ENCODE data around the gene FA2H. TPM values are rescaled to one million over a fixed set of nuclear protein-coding genes. Genes with fewer than 3 reads are reported as not detected.

Gene FA2H
- total RNA-seq, 1 experiment from 2014 or later: 0.06 TPM

DNA sequence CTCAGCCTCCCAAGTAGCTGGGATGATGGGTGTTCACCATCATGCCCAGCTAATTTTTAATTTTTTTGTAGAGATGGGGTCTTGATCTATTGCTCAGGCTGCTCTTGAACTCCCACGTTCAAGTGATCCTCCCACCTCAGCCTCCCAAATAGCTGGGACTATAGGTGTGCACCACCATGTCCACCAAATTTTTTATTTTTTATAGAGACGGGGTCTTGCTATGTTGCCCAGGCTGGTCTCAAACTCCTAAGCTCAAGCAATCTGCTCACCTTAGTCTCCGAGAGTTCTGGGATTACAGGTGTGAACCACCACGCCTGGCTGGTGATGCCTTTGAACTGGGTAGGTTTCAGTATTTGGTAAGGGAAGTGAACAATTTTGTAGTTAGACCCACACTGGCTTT lies 30.1 kb downstream of the FA2H start:
- DNase-seq (ENCODE audit: low read depth): no peak

DNA sequence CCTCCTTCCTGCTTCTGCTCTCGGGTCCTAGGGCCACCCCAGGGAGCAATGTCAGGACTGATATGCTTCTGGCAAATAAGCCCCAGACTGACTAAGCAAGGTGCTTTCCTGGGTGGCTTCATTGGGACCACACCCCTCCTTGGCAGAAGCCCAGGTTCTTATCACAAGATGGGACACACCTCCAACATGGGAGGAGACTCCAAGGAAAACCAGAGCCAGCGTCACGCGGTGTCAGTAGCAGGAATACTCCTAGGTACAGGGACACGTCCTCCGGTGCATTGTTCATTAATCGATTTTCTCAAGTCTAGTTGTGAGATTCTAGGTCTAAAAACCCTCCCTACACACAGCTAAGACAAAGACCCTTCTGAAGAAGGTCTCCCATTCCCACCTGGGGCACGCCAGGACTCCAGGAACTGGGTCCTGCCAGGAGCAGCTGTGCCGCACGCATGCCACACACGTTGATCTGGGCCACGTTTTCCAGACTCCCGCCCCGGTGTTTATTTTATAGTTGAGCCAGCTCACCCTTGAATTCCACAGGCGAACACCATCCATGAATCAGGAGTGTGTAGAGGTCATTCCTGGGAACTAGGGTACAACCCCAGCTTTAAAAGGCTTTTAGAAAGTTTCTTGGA lies 30.8 kb downstream of the FA2H start:
- peak; percentile 54 for DNase-seq (ENCODE audit: low read depth)

DNA sequence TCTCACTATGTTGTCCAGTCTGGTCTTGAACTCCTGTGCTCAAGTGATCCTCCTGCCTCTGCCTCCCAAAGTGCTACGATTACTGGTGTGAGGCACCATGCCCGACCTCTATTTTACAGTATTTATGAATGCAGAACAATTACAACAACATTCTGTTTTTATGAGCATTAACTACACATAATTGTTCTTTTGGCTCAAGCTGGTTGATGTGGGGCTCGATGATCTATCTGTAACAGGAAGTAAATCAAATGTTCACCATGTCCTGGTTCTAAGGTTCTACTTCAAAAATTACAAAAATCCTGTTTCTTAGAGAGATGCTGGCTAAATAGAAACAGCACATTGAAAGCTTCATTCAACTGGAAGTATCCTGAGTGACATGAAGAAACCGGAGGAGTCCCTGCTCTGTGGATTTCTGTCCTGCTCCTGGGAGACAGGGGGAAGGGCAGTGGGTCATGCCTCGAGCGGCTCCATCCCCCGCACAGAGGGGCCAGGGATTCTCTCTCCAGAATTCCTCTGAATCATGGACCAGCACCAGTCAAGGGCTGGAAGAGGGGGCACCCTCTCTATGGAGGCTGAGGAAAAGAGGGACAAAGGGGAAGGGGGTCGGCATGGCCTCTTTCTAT lies 31.5 kb downstream of the FA2H start:
- no peak for DNase-seq (ENCODE audit: low read depth)

DNA sequence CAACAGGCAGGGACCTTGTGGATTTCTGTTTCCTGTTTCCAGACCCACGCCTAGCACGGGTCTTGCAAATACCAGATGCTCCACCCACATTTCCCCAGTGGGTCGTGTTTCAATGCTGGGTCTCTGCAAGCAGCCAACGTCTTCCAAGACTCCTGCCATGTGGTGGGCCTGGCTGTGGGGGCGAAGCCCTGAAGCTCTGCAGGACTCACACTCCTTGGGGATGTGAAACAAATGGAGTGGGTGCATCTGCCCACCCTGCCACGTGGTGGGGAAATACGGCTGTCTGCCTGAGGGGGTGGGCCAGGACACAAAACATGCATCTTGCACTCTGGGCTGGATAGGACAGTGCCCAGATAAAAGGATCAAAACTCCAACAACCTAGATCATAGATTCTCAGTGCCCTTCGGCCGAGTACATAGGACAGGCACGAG lies 32.6 kb downstream of the FA2H start:
- no peak for DNase-seq (ENCODE audit: low read depth)

DNA sequence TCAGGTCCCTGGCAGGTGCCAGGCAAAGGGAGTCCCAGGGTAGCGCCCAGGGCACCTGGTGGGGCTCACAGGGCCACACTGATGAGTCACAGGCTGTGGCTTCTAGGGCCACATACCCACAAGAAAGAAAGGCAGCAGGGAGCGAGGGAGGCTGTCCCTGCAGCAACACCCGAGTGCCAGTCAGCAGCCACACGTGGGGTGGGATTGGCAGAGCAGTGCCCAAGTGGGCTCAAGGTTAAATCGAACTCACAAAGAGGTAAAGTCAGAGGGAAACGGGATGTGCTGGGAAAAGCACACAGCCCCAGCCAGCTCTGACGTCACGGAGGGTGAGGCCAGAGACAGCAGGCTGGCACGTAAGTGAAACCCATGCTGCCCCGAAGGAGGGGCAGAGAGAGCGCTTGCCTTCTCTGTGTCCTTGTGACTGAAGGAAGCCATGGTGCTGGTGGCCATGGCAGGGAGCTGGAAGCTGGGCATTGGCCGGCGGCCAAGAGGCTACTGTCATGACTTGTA lies 33.8 kb downstream of the FA2H start:
- peak; percentile 37 for DNase-seq (ENCODE audit: low read depth)

DNA sequence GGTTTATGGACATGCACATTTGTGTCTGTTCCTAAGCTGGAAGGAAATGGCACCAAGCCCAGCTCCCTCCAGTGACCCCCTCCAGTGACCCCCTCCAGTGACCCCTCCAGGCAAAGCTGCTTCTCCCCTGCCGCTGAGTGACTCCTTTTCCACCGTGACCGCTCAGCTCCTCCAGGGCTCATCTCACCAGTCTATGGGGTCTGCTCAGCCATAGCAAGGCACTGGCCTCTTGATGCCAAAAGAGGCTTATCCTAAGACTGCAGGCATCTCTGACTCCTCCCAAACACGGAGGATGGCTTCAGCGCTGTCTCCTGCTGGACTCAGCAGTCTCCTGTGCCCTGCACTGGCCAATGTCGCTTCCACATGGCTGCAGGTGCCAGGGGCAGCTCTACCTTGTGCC lies 35.3 kb downstream of the FA2H start:
- DNase-seq (ENCODE audit: low read depth): no peak

DNA sequence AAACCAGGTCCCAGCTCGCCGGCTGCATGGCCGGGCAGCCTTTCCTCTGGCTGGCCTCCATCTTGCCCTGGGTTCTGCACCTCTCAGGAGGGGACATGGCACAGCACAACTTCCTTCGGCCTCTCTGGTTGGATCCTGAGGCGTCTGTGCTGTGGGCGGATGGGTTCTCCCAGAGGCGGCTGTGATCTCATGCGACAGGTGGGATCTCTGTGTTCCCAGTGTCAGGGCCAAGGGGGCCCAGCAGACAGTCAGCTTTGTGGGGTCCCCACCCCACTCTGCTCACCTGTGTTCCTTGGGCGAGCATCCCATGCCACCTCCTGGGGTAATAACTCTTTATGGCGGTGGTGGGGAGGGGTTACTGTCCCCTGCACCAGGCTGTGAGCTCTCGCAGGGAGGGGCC lies 35.8 kb downstream of the FA2H start:
- DNase-seq (ENCODE audit: low read depth): no peak

DNA sequence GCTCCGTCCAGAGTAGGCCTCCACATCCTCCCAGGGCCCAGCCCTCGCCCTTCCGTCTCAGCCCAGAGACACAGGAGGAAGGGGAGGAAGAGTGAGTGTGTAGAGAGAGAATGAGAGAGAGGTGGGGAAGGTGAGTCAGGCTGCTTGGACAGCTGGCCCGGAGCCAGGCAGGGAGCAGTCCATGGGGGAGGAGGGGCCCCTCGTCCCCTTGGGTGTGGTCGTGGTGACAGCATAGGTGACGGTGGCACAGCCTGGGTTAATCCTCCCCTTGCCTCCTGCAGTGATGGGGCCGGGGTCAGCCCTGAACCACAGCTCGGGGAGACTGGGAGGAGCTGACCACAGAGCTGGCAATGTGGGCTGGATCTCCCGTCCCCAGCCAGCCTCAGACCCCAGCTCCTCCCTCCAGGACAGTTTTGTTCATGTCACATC lies 36.5 kb downstream of the FA2H start:
- no peak for DNase-seq (ENCODE audit: low read depth)

DNA sequence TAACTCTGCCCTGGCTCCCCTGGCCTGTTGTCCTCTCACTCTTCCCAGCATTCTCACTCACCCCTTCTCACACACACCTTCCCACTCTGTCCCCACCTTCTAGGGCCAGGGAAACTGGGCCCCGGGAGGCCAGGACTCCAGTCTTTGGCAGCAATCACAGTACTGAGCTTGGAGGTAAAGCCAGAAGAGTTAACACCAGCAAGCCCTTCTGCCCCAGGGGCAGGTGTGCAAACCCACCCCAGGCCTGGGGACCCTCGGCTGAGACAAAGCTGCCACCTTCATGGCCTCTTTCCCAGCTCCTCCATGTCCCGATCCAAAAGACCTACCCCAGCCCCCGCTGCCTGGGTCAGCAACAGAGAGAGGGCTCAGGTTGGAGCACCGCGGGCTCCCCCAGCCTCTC lies 37.1 kb downstream of the FA2H start:
- no peak for DNase-seq (ENCODE audit: low read depth)

DNA sequence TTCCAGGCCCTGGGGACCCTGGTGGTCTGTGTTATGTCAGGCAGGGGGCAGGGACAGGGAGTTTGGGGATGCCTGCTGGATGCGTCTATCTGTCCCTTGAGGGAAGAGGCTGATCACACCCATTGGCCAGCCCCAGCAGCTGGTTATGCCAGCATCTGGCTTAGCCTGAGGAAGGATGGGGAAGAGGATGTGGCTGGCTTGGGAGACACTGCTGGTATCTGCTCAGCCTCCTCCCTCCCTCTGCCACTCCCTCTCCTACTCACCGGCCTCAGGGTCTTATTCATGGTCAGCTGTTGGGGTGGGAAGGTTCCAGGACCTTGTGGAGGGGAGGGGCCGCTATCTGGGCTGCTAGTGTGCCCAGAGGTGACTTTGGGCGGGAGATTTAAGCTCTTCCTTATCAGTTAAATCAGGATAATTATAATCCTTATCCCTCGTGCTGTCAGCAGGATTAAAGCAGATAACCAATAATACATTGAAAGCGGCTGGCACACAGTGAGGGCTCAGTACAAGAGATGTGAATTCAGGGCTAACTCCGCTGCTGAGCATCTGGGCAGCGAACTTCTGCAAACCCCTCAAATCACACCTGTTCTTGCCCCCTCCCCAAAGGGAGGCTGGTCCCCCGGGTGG lies 38.0 kb downstream of the FA2H start:
- DNase-seq (ENCODE audit: low read depth): no peak

DNA sequence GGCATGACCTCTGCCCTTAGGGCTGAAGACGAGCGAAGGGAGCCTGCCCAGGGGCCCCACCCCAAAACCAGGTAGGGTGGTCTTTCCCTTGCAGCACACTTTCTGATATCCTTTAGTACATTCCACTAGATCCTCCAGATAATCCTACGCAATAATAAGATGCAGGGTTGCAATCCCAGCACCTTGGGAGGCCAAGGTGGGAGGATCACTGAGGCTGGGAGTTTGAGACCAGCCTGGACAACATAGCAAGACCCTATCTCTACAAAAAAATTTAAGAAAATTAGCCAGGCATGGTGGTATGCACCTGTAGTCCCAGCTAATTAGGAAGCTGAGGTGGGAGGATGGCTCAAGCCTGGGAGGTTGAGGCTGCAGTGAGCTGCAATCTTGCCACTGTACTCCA lies 39.1 kb downstream of the FA2H start:
- no peak for DNase-seq (ENCODE audit: low read depth)

DNA sequence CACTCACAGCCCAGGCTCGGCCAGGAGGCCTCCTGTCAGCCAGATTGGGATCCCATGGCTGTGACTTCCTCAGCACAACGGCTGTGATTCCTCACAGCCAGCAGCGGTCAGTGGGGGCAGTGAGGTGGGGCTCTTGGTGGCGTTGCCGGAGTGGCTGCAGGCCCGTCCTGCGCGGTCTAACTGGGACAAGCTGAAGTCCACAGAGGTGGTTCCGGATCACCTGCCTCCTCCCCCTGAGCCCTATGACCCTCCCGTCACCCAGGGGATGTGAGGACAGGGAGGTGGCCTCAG lies 39.5 kb downstream of the FA2H start:
- no peak for DNase-seq (ENCODE audit: low read depth)

DNA sequence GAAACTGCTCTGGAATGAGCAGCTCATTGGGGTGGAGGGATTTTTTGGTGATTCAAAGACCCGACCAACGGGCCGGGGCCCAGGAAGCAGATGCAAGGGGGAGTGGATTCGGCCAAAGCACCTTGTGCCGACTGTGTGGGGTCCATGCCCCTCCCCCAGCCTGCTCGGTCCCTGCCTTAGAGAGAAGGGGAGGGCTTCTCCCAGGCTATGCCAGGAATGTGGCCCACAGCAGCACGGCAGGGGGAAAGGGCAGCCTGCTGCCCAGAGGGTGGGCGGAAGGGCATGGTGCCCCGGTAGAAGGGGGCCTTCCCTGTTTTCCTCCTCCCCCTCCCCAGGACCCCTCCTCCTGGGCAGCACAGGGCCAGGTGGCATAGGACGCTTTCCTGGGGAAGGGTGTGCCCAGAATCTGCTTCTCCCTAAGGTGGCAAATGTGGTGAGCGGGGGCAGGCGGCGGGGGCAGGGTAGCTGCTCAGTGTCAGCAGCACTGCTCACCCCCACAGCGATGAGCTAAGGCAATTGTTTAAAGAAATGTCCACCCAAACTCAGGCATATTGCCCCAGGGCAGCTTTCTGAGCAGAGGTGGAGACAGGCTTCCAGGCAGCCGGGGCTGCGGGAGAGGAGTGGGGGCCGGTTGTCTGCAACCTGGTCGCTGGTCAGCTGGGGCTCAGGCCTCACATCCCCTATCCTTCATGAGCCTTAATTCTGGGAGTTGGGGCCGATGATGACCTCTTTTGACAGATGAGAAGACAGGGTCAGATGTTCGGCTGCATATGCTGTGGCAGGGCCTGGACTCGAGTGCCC lies 40.1 kb downstream of the FA2H start:
- no peak for DNase-seq (ENCODE audit: low read depth)

DNA sequence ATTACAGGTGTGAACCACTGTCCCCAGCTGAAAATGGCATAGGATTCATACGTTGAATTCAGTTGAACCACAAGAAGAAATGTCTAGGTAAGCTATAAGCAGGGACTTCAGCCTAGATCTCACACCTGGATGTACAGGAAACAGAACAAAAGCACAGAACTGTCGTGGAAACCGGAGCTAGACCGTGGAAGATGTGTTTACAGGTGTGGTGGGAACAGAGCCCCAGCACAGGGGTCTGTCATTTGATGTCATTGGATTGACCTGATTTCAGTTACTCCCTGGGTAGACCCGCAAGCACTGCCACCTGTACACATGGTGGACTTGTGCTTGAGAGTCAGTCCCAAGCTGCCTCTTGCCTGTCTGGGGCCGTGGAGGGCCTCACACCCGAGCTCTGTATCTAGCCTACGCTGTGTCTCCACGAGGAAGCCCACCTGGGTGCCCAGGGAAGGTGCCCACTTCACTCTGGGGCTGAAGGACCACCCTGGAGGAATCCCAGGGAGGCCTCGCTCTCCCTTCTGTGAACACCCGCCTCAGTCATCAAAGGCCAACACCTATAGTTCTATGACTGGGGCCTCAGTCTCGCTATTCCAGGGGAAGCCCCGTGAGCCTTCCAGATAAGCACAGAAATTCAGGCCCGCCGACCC lies 41.8 kb downstream of the FA2H start:
- no peak for DNase-seq (ENCODE audit: low read depth)

DNA sequence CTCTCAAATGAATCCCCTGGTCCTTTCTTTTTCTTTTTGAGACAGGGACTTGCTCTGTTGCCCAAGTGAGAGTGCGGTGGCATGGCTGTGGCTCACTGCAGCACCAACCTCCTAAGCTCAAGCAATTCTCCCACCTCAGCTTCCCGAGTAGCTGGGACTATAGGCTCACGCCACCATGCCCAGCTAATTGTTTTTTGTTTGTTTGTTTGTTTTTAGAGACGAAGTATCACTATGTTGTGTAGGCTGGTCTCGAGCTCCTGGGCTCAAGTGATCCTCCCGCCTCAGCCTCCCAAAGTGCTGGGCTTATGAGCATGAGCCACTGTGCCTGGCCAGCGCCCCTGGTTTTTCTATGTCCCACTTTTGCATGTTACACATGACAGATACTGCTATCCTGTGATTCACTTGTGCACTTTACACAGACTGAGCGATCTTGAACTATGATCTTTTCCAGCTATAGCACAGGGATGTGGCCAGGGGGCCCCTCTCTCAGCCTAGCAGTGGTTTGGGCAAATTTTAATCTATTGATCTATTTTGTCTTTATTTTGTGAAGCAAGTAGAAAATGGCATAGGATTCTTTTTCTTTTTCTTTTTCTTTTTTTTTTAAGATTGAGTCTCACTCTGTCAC lies 42.7 kb downstream of the FA2H start:
- no peak for DNase-seq (ENCODE audit: low read depth)

DNA sequence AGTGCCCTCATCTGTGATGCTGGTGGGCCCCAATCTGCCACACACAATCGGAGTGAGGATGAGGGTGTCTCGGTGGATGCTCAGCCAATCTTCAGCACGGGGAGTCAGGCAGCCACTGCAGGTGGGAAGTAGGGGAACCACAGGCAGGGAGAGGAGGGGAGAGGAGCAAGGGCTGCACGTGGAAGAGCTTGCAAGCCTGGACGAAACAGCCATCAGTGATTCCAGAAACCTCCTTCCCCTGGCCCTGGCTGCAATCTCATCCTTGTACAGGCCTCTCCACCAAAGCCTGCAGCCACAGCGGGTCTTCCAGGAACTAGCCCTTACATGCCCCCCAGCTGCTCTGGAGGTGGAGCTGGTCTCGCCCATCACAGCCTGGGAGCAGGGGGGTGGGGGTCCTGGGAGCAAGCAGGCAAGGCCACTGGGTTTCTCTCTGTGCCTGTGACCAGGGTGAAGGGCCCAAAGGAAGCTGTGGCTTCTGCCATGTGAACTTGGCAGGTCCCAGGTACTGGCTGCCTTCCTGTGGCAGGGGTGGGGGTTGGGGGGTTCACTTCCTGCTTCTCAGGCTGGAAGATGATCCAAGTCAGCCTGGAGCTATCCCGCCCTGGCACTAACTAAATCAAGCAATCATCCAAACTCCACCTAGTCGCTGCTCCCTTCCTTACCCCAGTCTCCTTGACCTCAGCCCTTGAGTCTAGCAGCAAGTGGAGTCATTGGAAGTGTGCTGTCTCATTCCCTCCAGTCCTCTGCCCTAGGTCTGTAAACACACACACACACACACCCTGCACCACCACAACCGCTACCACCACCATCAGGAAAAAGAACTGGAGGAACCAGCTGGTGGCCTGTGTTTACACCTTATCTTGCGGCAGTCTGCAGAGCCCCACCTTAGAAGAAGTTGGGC lies 44.6 kb downstream of the FA2H start:
- DNase-seq (ENCODE audit: low read depth): no peak

DNA sequence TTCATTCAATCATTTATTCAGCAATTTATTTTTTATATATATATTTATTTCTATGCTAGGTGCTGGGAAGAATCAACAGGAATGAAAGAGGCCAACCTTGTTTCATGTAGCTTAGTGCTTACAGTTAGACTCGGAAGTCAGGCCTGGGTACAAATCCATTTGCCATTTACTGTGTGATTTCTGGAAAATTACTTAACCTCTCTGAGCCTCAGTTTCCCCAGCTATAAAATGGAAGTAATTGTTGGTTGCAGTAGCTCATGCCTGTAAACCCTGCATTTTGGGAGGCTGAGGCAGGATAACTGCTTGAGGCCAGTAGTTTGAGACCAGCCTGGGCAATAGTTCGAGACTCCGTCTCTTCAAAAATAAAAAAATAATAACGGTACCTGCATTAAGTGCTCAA lies 46.7 kb downstream of the FA2H start:
- no peak for DNase-seq (ENCODE audit: low read depth)

DNA sequence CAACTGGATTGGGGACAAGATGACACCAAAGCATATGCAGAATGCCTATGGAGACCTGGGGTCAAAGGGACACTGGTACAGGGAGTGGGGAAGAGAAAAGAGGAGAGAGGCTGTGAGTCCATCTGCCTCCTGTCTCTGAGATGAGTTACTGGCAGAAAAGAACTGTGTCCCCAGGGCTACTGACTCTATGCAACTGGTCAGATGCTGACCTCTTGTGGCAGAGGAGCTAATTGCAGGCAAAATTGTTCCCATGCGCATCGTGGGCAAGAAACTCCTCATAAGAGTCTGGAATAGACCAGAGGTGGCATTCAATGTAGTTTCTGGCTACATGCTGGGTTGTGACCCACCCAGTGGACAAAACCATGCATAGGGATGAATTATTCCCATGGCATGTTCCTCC lies 47.9 kb downstream of the FA2H start:
- peak; percentile 29 for DNase-seq (ENCODE audit: low read depth)

DNA sequence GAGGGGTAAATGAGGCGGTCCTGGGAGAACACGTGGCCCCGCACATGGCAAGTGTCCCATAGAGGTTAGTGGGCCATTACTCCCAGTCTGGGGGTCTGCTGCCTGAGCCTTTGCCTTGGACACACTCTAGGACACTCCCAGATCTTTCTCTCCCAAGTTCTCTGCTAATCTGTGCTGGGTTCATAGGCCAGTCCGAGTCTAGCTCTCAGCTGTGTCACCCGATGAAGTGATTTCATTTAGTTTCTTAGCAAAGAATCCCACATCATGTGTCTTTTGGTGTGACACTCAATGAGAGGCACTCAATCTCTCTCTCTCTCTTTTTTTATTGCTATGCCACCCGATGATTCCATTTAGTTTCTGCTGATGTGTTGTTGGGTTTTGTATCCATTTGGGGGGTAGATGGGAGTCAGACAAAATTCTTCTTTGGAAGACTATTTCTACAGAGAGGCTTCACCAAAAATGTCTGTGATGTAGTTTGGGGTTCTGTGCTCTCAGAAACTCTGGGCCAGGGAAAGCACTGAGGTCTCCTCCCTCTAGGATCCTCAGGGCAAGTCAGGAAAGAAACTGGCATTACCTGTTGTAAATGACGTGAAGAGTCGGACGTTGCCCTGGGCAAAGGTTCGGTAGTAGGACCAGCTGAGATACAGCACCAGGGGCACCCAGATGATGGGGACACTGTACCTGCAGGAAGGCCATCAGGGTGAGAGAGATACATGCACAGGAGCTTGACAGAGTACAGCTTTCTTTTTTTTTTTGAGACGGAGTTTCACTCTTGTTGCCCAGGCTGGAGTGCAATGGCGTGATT lies 48.8 kb downstream of the FA2H start:
- DNase-seq (ENCODE audit: low read depth): no peak
